Uterus (tissue), 4 donors: Measurements from ENCODE around the gene CATSPER1. TPM values are rescaled to one million over a fixed set of nuclear protein-coding genes. Genes with fewer than 3 reads are reported as not detected.

Experiments used
- DNase-seq, 2 donors: peaks; one replicate each; pipeline ENCODE4 v3.0.0-alpha.2; 2019 to 2020
- H3K27ac ChIP-seq, 2 donors: fragments of 200-600 bp; sonication (generic); 1 replicate in 1 of 2; 2 replicates in 1 of 2; pipeline ENCODE4 v1.5.1; 2016 to 2018
- H3K27me3 ChIP-seq, 2 donors: fragments of 200-600 bp; sonication (generic); one replicate each; pipeline ENCODE4 v1.5.1; 2018 to 2019; ENCODE audit warnings: control low read depth in 1 of 2
- H3K36me3 ChIP-seq, 2 donors: fragments of 200-600 bp; sonication (generic); one replicate each; pipeline ENCODE4 v1.5.1; 2019; ENCODE audit warnings: control low read depth in 1 of 2
- H3K4me1 ChIP-seq, 2 donors: fragments of 200-600 bp; sonication (generic); one replicate each; pipeline ENCODE4 v1.5.1; 2018 to 2019; ENCODE audit warnings: control low read depth in 1 of 2
- H3K4me3 ChIP-seq, 2 donors: fragments of 200-600 bp; sonication (generic); 1 replicate in 1 of 2; 2 replicates in 1 of 2; pipeline ENCODE4 v1.5.1; 2018 to 2019; ENCODE audit warnings: mild to moderate bottlenecking in 1 of 2
- H3K9me3 ChIP-seq, 2 donors: fragments of 200-600 bp; sonication (generic); one replicate each; pipeline ENCODE4 v1.5.1; 2019; ENCODE audit warnings: control low read depth in 1 of 2
- CTCF ChIP-seq, 4 experiments: fragments of 200-600 bp in 2 of 4; fragments of 450-650 bp in 2 of 4; sonication (generic) in 2 of 4; IDR thresholded peaks; one replicate each; pipeline ENCODE4 v1.5.1; 2016 to 2019; ENCODE audit warnings: antibody characterized with exemption in 4 of 4, mild to moderate bottlenecking in 2 of 4, moderate library complexity in 1 of 4
- POLR2A ChIP-seq, 2 donors: fragments of 450-650 bp; IDR thresholded peaks; one replicate each; pipeline ENCODE4 v1.6.1; 2016; ENCODE audit warnings: antibody characterized with exemption in 2 of 2, mild to moderate bottlenecking in 1 of 2, moderate library complexity in 1 of 2
- intact Hi-C: fragments of 100-400 bp; cut with DNase I; formaldehyde crosslinking; loops from one replicate; pipeline ENCODE4 v1.15.1; 2023; ENCODE audit warnings: low total_unique reads
- total RNA-seq, 4 donors: library from RNA; depleted of rRNA in 3 of 4; stranded (reverse); fragments of >200 nt in 3 of 4; gene quantifications; one replicate each; pipeline versions ENCODE4 v1.1.0 to v1.2.4, GENCODE V29; 2014 to 2023
- donor health status: DM: yes; HTN: yes; CAD: no.

The CATSPER1 gene
- total RNA-seq, 4 donors from 2014 or later, result 0.26 TPM; not detected in 3

DNA sequence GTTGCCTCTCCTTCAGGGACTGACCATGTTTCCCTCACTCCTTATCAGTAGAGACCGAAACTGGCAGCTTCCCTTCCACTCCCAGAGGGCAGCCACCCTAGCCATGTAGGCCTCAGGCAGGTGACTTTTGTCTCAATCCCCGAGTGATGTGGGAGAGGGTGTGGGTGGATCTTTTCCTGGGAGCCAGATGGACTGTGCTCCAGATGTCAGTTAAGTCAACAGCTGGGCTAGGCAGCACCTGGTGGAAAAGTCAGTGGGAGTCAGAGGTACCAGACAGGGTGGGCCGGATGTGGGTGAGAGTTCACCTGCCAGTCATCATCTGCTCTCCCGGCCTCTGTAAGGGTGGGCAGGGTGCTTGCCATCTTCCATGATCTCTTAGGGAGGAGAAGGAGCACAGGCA, 22.1 kb downstream of the CATSPER1 start:
- Histone ChIP-seq H3K27ac (no peak overlapping the region), H3K9me3 (no peaks in the 10 kb centered on the region), H3K4me3 (no peak overlapping the region), H3K27me3 (no peaks in the 10 kb centered on the region), H3K36me3 (no peaks in the 10 kb centered on the region), H3K4me1 (peaks cover 6 to 11% of the 10 kb centered on the region in 2 donors)
- no peak for DNase-seq
- intact Hi-C loops, result no loop called here
- TF ChIP-seq CTCF (IDR thresholded peaks at IDR 0.05), result no peak
- no peak for TF ChIP-seq POLR2A (IDR thresholded peaks at IDR 0.05)

DNA sequence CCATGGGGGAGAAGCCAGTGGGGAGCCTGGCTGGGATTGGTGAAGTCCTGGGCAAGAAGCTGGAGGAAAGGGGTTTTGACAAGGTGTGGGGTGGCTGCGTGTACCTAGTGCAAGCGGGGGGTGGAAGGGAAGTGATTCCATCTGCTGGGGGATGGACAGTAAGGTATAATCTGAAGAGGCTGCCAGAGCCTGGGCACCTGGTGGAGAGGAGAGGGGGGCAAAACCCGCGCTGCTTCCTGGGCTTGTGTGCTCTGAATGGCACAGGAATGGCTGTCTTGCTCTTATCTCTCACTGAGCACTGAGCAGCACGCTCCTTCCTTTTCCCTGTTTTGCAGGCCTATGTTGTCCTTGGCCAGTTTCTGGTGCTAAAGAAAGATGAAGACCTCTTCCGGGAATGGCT, 23.0 kb downstream of the CATSPER1 start:
- H3K4me1 ChIP-seq, result peaks cover 6 to 12% of the 10 kb centered on the region in 2 donors
- peak overlapping the region; percentile 81 to 90 for H3K4me3 ChIP-seq
- intact Hi-C loops, result no loop called here
- H3K36me3 ChIP-seq, result no peaks in the 10 kb centered on the region
- no peaks in the 10 kb centered on the region for H3K9me3 ChIP-seq
- TF ChIP-seq CTCF (IDR thresholded peaks at IDR 0.05), result no peak
- no peak for TF ChIP-seq POLR2A (IDR thresholded peaks at IDR 0.05)
- no peaks in the 10 kb centered on the region for H3K27me3 ChIP-seq
- H3K27ac ChIP-seq, result peak overlapping the region; percentile 89 to 95
- no peak for DNase-seq

DNA sequence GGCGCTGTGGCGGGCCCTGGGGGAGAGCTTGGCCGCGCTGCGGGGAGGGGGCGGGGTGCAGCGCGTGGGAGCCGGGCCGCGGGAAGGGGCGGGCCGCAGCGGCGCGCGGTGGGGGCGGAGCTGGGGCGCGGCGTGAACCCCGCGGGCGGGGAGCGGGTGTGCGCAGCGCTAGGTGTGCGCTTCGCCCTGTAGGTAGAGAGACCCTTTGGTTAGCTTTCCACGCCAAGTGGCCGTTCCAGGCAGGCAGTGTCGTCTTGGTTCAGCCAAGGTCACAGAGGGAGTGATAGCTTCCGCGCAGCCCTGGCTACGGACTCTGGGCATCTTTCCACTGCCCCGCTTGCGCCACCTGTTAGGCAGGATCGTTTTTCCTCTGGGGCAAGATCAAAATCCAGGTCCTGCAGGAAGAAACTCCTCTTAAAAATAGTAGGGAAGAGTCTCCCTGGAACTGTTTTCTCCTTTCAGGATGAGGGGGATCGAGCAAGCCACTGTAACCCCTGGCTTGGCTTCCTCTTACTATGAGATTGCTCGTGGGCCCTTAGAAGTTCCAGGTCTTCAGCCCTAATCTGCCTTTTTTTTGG, 23.5 kb downstream of the CATSPER1 start:
- peak overlapping the region; percentile 89 to 95 for H3K27ac ChIP-seq
- peaks cover 6 to 12% of the 10 kb centered on the region in 2 donors for H3K4me1 ChIP-seq
- peak; percentile 57 to 63 for DNase-seq
- H3K4me3 ChIP-seq, result peak overlapping the region; percentile 81 to 90
- intact Hi-C loops, result no loop called here
- no peaks in the 10 kb centered on the region for H3K9me3 ChIP-seq
- H3K36me3 ChIP-seq, result no peaks in the 10 kb centered on the region
- TF ChIP-seq POLR2A (IDR thresholded peaks at IDR 0.05) (no peak), CTCF (IDR thresholded peaks at IDR 0.05) (peak in 1 of 4 experiments; percentile 17)
- H3K27me3 ChIP-seq, result no peaks in the 10 kb centered on the region

DNA sequence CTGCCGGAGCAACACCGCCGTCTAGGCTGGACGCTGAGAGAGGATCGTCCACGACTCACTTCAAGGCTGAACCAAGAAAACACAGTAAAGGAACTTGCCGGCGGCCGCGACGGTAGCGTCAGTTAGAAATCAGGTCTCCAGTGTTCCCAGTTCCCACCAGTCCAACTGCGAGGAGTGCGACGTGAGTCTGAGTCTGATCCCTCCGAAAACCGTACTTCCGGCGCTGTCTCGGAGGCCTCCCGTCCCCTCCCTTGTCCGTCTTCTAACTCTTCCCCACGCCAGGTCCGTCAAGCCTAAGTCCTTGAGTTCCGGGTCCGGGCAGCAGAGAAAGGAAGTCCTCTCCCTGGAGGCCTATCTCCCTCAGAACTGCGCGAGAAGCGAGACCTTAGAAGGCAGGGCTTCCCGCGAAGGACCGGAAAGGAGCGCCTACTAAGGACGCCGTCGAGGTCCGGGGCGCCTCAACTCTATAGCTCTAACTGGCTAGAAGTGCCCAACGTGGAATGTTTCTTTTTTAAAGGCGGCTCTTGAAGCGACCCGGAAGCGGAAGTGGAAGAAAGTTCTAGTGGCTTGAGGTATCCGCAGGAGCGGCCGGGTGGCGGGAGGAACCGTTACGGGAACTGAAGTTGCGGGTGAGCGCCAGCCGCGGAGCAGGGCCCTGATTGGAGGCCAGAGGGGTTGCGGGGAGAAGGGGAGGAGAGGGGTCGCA, 24.2 kb downstream of the CATSPER1 start, which contains the start of the genes BANF1 and EIF1AD:
BANF1 (plus strand) TSS at position 562 of the 706 bp plus-strand sequence. CDS start 748 bp downstream, outside the sequence.
EIF1AD (minus strand) TSS at position 216 of the 706 bp plus-strand sequence. CDS start 1,768 bp downstream, outside the sequence.
- no peaks in the 10 kb centered on the region for H3K9me3 ChIP-seq
- peak in 2 of 4 experiments; percentile 28 for TF ChIP-seq CTCF (IDR thresholded peaks at IDR 0.05)
- TF ChIP-seq POLR2A (IDR thresholded peaks at IDR 0.05), result peak in 1 of 2 donors; percentile 61
- no peaks in the 10 kb centered on the region for H3K36me3 ChIP-seq
- peak within 1 kb of the TSS; percentile 81 to 90 for H3K4me3 ChIP-seq
- peak within 1 kb of the TSS; percentile 89 to 95 for H3K27ac ChIP-seq
- peak; percentile 93 for DNase-seq
- H3K27me3 ChIP-seq, result no peaks in the 10 kb centered on the region
- peaks cover 6 to 12% of the 10 kb centered on the region in 2 donors for H3K4me1 ChIP-seq
- intact Hi-C loops, result no loop called here

DNA sequence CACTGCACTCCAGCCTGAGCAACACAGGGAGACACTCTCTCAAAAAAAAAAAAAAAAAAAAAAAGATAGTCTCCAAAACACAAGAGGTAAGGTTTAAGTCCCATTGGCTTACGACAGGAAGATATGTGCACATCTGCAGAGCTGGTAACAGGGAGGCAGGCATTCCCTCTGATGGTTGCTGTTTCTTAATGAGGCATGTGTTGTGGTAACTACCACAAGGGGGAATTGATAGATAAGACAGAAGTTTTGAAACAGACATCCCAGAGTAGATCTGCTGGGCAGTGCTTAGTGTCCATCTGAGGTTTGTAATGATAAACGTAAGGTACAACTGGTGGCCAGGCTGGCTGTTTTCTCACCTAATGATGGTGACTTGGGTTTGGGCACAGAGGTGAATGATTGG, 29.0 kb downstream of the CATSPER1 start:
- peaks cover 3% of the 10 kb centered on the region in 2 donors for H3K4me1 ChIP-seq
- intact Hi-C loops, result no loop called here
- no peak overlapping the region for H3K4me3 ChIP-seq
- H3K36me3 ChIP-seq, result no peaks in the 10 kb centered on the region
- H3K9me3 ChIP-seq, result no peaks in the 10 kb centered on the region
- DNase-seq, result no peak
- H3K27me3 ChIP-seq, result no peaks in the 10 kb centered on the region
- TF ChIP-seq POLR2A (IDR thresholded peaks at IDR 0.05), result no peak
- no peak for TF ChIP-seq CTCF (IDR thresholded peaks at IDR 0.05)
- no peak overlapping the region for H3K27ac ChIP-seq
